HEK293T (cell line): ENCODE measurements around the gene LPCAT1.

ENCODE experiments used
- ARNT ChIP-seq: fragments of 450-650 bp; IDR thresholded peaks from 2 replicates; pipeline ENCODE4 v1.6.1; 2017; ENCODE audit warnings: mild to moderate bottlenecking
- BHLHE40 ChIP-seq: fragments of 450-650 bp; IDR thresholded peaks from 2 replicates; pipeline ENCODE4 v1.6.1; 2016; ENCODE audit warnings: mild to moderate bottlenecking, moderate library complexity, borderline replicate concordance
- CTBP1 ChIP-seq: fragments of 450-650 bp; IDR thresholded peaks from 2 replicates; pipeline ENCODE4 v1.6.1; 2016; ENCODE audit warnings: borderline replicate concordance
- ELF4 ChIP-seq: fragments of 450-650 bp; IDR thresholded peaks from 2 replicates; pipeline ENCODE4 v1.6.1; 2017; ENCODE audit warnings: antibody characterized with exemption
- FOXA1 ChIP-seq: fragments of 450-650 bp; IDR thresholded peaks from 2 replicates; pipeline ENCODE4 v1.6.1; 2016; ENCODE audit warnings: mild to moderate bottlenecking
- FOXK2 ChIP-seq: fragments of 450-650 bp; IDR thresholded peaks from 2 replicates; pipeline ENCODE4 v1.6.1; 2016; ENCODE audit warnings: mild to moderate bottlenecking
- PKNOX1 ChIP-seq: fragments of 450-650 bp; IDR thresholded peaks from 2 replicates; pipeline ENCODE4 v1.6.1; 2016
- SP1 ChIP-seq: fragments of 450-650 bp; IDR thresholded peaks from 2 replicates; pipeline ENCODE4 v1.6.1; 2017
- SUZ12 ChIP-seq: fragments of 450-650 bp; IDR thresholded peaks from 2 replicates; pipeline ENCODE4 v1.6.1; 2016; ENCODE audit warnings: mild to moderate bottlenecking

- no peak for TF ChIP-seq CTBP1
- no peak for TF ChIP-seq FOXA1
- TF ChIP-seq BHLHE40, result no peak
- TF ChIP-seq FOXK2, result no peak
- no peak for TF ChIP-seq SUZ12
- TF ChIP-seq ARNT, result no peak
- TF ChIP-seq ELF4, result no peak
- no peak for TF ChIP-seq SP1
- no peak for TF ChIP-seq PKNOX1
These were observed 41.8 kb downstream of the LPCAT1 start for GRCh38 chr5:1481959-1482331.
